HG02763 (cell line): ENCODE data around the gene CADM2.

Source experiments
- ATAC-seq: cut with Tn5 transposase; IDR thresholded peaks from one replicate; pipeline ENCODE4 v1.9.1; 2021; ENCODE audit warnings: mild to moderate bottlenecking, moderate library complexity; ENCODE audit not compliant: unreplicated experiment

Gene CADM2

GRCh38 chr3:86056962-86057361 lies 1098.2 kb downstream of the CADM2 start:
- ATAC-seq = no peak

DNA sequence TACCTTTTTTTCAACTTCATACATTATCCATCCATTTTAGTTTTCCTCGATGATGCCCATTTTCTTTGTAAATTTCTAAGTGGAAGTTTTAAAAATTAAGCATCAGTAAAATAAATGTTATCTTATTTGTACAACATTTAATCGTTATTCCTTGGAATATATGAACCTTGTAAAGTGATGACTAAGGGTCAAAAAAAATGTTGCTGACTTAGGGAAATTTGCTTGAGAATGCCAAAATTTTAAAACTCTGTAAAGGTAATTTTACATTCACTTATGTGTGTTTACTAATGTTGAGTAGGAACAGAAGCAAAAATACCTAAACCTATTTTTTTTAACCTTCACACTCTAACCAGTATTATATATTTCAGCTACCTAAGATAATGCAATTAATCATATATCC lies 1115.0 kb downstream of the CADM2 start:
- ATAC-seq = no peak

DNA sequence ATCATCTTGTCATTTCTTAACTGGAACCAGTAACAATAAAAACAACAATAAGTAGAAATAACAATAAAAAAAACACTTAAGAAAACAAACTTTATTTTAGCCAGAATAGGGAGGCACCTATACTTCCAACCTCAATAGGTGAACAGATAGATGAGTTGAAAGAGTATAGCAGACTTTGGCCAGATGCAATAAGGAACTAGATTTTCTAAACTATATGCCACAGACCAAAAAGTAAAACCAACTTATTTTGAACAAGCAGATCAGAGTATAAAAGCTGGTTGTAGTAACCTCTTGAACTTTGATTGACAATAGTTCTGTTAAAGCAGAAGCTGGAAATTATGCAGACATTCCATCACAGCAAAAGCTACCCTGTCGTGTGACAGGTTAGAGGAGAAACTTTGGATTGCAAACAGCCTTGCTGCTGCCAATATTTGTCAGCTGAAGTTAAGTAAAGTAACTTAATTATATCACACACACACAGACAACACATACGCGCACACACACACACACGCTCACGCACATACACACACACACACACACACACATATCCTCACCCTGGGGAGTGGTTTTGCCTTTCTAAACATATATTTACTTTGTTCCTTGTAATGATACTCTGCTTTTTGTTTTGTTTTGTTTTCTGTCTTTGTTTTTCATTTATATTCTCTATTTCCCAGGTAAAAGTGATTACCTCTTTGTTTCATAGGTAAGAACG lies 1128.5 kb downstream of the CADM2 start:
- ATAC-seq = no peak

- ATAC-seq = no peak
These were observed 1145.4 kb downstream of the CADM2 start for GRCh38 chr3:86104154-86104553.

DNA sequence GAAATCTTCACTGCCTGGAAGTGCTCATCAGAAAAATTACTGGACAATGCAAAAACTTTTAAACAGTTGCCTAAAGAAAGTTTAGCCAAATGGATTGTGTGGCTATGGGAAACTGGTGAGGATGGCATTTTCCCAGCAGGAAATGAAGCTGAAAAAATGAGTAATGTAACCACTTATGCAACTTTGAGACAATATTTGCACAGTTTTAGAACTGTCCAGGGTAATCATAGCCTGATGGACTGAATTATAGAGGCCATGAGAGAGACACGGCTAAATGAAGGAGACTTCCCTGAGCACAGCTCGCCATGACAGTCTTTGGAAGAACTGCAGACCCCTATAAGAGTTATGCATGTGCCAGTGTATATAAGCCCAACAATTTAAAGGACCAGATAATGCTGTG lies 1150.6 kb downstream of the CADM2 start:
- no peak for ATAC-seq
